Spleen (tissue), 11 donors: Measurements from ENCODE around the gene AQP4. TPM values are rescaled to one million over a fixed set of nuclear protein-coding genes. Genes with fewer than 3 reads are reported as not detected.

Experiments used
- DNase-seq: peaks from one replicate; pipeline ENCODE4 v3.0.0-alpha.2; 2020
- H3K27ac ChIP-seq, 8 donors: fragments of 200-600 bp; sonication (generic) in 7 of 8; 1 replicate in 4 of 8; 2 replicates in 4 of 8; pipeline versions ENCODE4 v1.5.0 to v1.8.0; 2016 to 2021; ENCODE audit warnings: inconsistent platforms in 4 of 8, mild to moderate bottlenecking in 4 of 8, moderate library complexity in 1 of 8
- H3K27me3 ChIP-seq, 7 donors: fragments of 200-600 bp; sonication (generic) in 6 of 7; replicated peaks in 1 of 7; 1 replicate in 4 of 7; 2 replicates in 3 of 7; pipeline versions ENCODE4 v1.5.0 to v1.8.0; 2016 to 2021; ENCODE audit warnings: inconsistent platforms in 3 of 7, mild to moderate bottlenecking in 1 of 7
- H3K36me3 ChIP-seq, 6 donors: fragments of 200-600 bp; sonication (generic) in 5 of 6; 1 replicate in 4 of 6; 2 replicates in 2 of 6; pipeline versions ENCODE4 v1.5.0 to v1.8.0; 2016 to 2021; ENCODE audit warnings: inconsistent platforms in 2 of 6
- H3K4me1 ChIP-seq, 6 donors: fragments of 200-600 bp; sonication (generic) in 5 of 6; 1 replicate in 3 of 6; 2 replicates in 3 of 6; pipeline versions ENCODE4 v1.5.0 to v1.8.0; 2016 to 2021; ENCODE audit warnings: inconsistent platforms in 3 of 6
- H3K4me3 ChIP-seq, 8 donors: fragments of 200-600 bp; sonication (generic) in 7 of 8; 1 replicate in 4 of 8; 2 replicates in 4 of 8; pipeline versions ENCODE4 v1.5.0 to v1.8.0; 2016 to 2021; ENCODE audit warnings: inconsistent platforms in 4 of 8, mild to moderate bottlenecking in 4 of 8, moderate library complexity in 2 of 8
- H3K9me3 ChIP-seq, 8 donors: fragments of 200-600 bp; sonication (generic) in 7 of 8; 1 replicate in 4 of 8; 2 replicates in 4 of 8; pipeline versions ENCODE4 v1.5.0 to v1.8.0; 2016 to 2021; ENCODE audit warnings: inconsistent platforms in 4 of 8
- CTCF ChIP-seq, 11 experiments: fragments of 200-600 bp in 7 of 11; fragments of 450-650 bp in 4 of 11; sonication (generic) in 4 of 11; IDR thresholded peaks in 8 of 11; conservative IDR thresholded peaks in 3 of 11; 1 replicate in 7 of 11; 2 replicates in 4 of 11; pipeline versions ENCODE4 v1.4.0 to v1.8.0; 2016 to 2021; ENCODE audit warnings: antibody characterized with exemption in 11 of 11, inconsistent platforms in 4 of 11, mild to moderate bottlenecking in 1 of 11
- POLR2A ChIP-seq, 3 donors: fragments of 450-650 bp; IDR thresholded peaks; one replicate each; pipeline ENCODE4 v1.5.1; 2017; ENCODE audit warnings: antibody characterized with exemption in 3 of 3, mild to moderate bottlenecking in 1 of 3
- POLR2AphosphoS5 ChIP-seq, 3 donors: sonication (generic); formaldehyde crosslinking; IDR thresholded peaks; one replicate each; pipeline ENCODE4 v1.5.1; 2017; ENCODE audit warnings: antibody characterized with exemption in 3 of 3
- WGBS, 5 donors: extraction: QIAGEN DNeasy Blood & Tissue Kit in 3 of 5; methylation state at CpG; one replicate each; pipeline versions ENCODE4 v1.1.5 to v1.1.7; 2013 to 2018; 5-methylcytosine and 5-hydroxymethylcytosine counted together
- intact Hi-C: fragments of 100-400 bp; cut with DNase I; formaldehyde crosslinking; loops from one replicate; pipeline ENCODE4 v1.15.0; 2023; ENCODE audit warnings: low total_unique reads
- polyA plus RNA-seq, 3 donors: library from polyadenylated mRNA; stranded (reverse); fragments of 200-250 nt; gene quantifications; one replicate each; pipeline ENCODE4 v1.2.1, GENCODE V29; 2013
- total RNA-seq, 7 donors: library from RNA; depleted of rRNA in 3 of 7; stranded (reverse); fragments of >200 nt in 3 of 7; fragmentation: NEBNext Ultra II Directional in 4 of 7; extraction: Animal tissue kit (Norgen Biotek cat#: 25700) in 4 of 7; gene quantifications; one replicate each; pipeline versions ENCODE4 v1.1.0 to v1.2.1, GENCODE V29; 2016 to 2021
- donor health status: healthy with polysubstance abuse.
- donor health status: DM: no; HTN: no; CAD: no; lungs with moderate emphysema.
- donor health status: DM: no; HTN: no; CAD: no.
- donor health status: Bipolar disorder and iron deficiency.
- donor health status: healthy.
- donor health status: DM: no; HTN: no; CAD: no.
- donor health status: DM: yes; HTN: yes; CAD: no.

The AQP4 gene
- total and polyA plus RNA-seq, 10 donors, result 0.15 to 3.0 (median 0.78) TPM

GRCh38 chr18:26827581-26827980 lies 37.9 kb downstream of the AQP4 start:
- Histone ChIP-seq H3K9me3 (no peaks in the 10 kb centered on the region), H3K27me3 (no peaks in the 10 kb centered on the region), H3K36me3 (no peaks in the 10 kb centered on the region), H3K4me3 (no peak overlapping the region), H3K27ac (no peak overlapping the region), H3K4me1 (no peaks in the 10 kb centered on the region)
- no peak for TF ChIP-seq POLR2A (IDR thresholded peaks at IDR 0.05)
- TF ChIP-seq POLR2AphosphoS5 (IDR thresholded peaks at IDR 0.05), result no peak
- no peak for TF ChIP-seq CTCF (IDR thresholded peaks at IDR 0.05 in 8 of 11, conservative IDR thresholded peaks at IDR 0.05 in 3 of 11)
- intact Hi-C loops, result no loop called here
- DNase-seq, result no peak
- WGBS, 5 donors, result 73 to 88% (median 74%) methylated on average over 3 of the region's 3 CpGs

GRCh38 chr18:26826656-26827235 lies 38.8 kb downstream of the AQP4 start:
- DNase-seq, result no peak
- no peaks in the 10 kb centered on the region for H3K27me3 ChIP-seq
- no peaks in the 10 kb centered on the region for H3K36me3 ChIP-seq
- H3K4me1 ChIP-seq, result no peaks in the 10 kb centered on the region
- no peak overlapping the region for H3K4me3 ChIP-seq
- no peak for TF ChIP-seq POLR2A (IDR thresholded peaks at IDR 0.05)
- TF ChIP-seq POLR2AphosphoS5 (IDR thresholded peaks at IDR 0.05), result no peak
- TF ChIP-seq CTCF (IDR thresholded peaks at IDR 0.05 in 8 of 11, conservative IDR thresholded peaks at IDR 0.05 in 3 of 11), result no peak
- no peak overlapping the region for H3K27ac ChIP-seq
- WGBS, 5 donors, result 71 to 78% (median 75%) methylated on average over 6 of the region's 6 CpGs
- H3K9me3 ChIP-seq, result no peaks in the 10 kb centered on the region
- intact Hi-C loops, result no loop called here

- intact Hi-C loops, result no loop called here
Observed at GRCh38 chr18:26821181-26821580, 44.3 kb downstream of the AQP4 start.

GRCh38 chr18:26819046-26819445 lies 46.5 kb downstream of the AQP4 start:
- Histone ChIP-seq H3K27ac (no peak overlapping the region), H3K27me3 (no peaks in the 10 kb centered on the region), H3K4me3 (no peak overlapping the region), H3K9me3 (peaks cover 3 to 37% (median 31%) of the 10 kb centered on the region in 8 donors), H3K4me1 (no peaks in the 10 kb centered on the region), H3K36me3 (no peaks in the 10 kb centered on the region)
- WGBS, 5 donors, result 60 to 90% (median 72%) methylated on average over 1 of the region's 1 CpG
- DNase-seq, result no peak
- TF ChIP-seq CTCF (IDR thresholded peaks at IDR 0.05 in 8 of 11, conservative IDR thresholded peaks at IDR 0.05 in 3 of 11) (no peak), POLR2AphosphoS5 (IDR thresholded peaks at IDR 0.05) (no peak), POLR2A (IDR thresholded peaks at IDR 0.05) (no peak)
- intact Hi-C loops, result no loop called here

More at GRCh38 chr18:26821181-26821580, 44.3 kb downstream of the AQP4 start:
- peaks cover 3 to 37% (median 31%) of the 10 kb centered on the region in 8 donors for H3K9me3 ChIP-seq
- no peak overlapping the region for H3K4me3 ChIP-seq
- no peaks in the 10 kb centered on the region for H3K27me3 ChIP-seq
- no peaks in the 10 kb centered on the region for H3K4me1 ChIP-seq
- H3K27ac ChIP-seq, result no peak overlapping the region
- no peak for DNase-seq
- no peak for TF ChIP-seq CTCF (IDR thresholded peaks at IDR 0.05 in 8 of 11, conservative IDR thresholded peaks at IDR 0.05 in 3 of 11)
- TF ChIP-seq POLR2AphosphoS5 (IDR thresholded peaks at IDR 0.05), result no peak
- no peak for TF ChIP-seq POLR2A (IDR thresholded peaks at IDR 0.05)
- H3K36me3 ChIP-seq, result no peaks in the 10 kb centered on the region
- 88 to 100% (median 97%) methylated on average over 1 of the region's 1 CpG for WGBS, 5 donors
